Trophoblast cell (in vitro differentiated cells and primary cell): ENCODE results near the gene ATP13A2.
A peak's percentile ranks its signal among the peaks of the same experiment; 100 is the strongest.

Source experiments
- DNase-seq, 2 donors: peaks; one replicate each; pipeline ENCODE4 v3.0.0-alpha.2; 2016
- H2AFZ ChIP-seq: 2 replicates; pipeline ENCODE4 v1.6.1; 2013; ENCODE audit warnings: low read length, moderate library complexity, mild to moderate bottlenecking; ENCODE audit not compliant: insufficient read depth, poor library complexity
- H2AK5ac ChIP-seq: 2 replicates; pipeline ENCODE4 v1.6.1; 2013; ENCODE audit warnings: mild to moderate bottlenecking, low read length
- H2BK120ac ChIP-seq: 2 replicates; pipeline ENCODE4 v1.6.1; 2013; ENCODE audit warnings: low read length, mild to moderate bottlenecking, moderate library complexity; ENCODE audit not compliant: insufficient read depth, poor library complexity
- H2BK12ac ChIP-seq: 2 replicates; pipeline ENCODE4 v1.6.1; 2013; ENCODE audit warnings: mild to moderate bottlenecking, low read length, moderate library complexity
- H2BK5ac ChIP-seq: 2 replicates; pipeline ENCODE4 v1.6.1; 2013; ENCODE audit warnings: low read length, low read depth, moderate library complexity, mild to moderate bottlenecking; ENCODE audit not compliant: poor library complexity
- H3K14ac ChIP-seq: 2 replicates; pipeline ENCODE4 v1.6.1; 2013; ENCODE audit warnings: mild to moderate bottlenecking, low read length
- H3K18ac ChIP-seq: 2 replicates; pipeline ENCODE4 v1.6.1; 2013; ENCODE audit warnings: mild to moderate bottlenecking, low read length
- H3K23ac ChIP-seq: 2 replicates; pipeline ENCODE4 v1.6.1; 2013; ENCODE audit warnings: low read length
- H3K27ac ChIP-seq: 2 replicates; pipeline ENCODE4 v1.5.1; 2013; ENCODE audit warnings: low read depth, mild to moderate bottlenecking, inconsistent platforms, low read length, moderate library complexity
- H3K27me3 ChIP-seq: 2 replicates; pipeline ENCODE4 v1.6.1; 2013; ENCODE audit warnings: inconsistent platforms, mild to moderate bottlenecking, low read length, moderate library complexity; ENCODE audit not compliant: insufficient read depth
- H3K36me3 ChIP-seq, 2 experiments: 1 replicate in 1 of 2; 2 replicates in 1 of 2; pipeline ENCODE4 v1.6.1; 2013; ENCODE audit warnings: low read length in 2 of 2, mild to moderate bottlenecking in 2 of 2, moderate library complexity in 1 of 2; ENCODE audit not compliant: insufficient read depth in 2 of 2, control insufficient read depth in 1 of 2
- H3K4ac ChIP-seq: 2 replicates; pipeline ENCODE4 v1.6.1; 2013; ENCODE audit warnings: low read depth, mild to moderate bottlenecking, low read length, moderate library complexity
- H3K4me1 ChIP-seq, 2 experiments: 1 replicate in 1 of 2; 2 replicates in 1 of 2; pipeline ENCODE4 v1.6.1; 2013; ENCODE audit warnings: low read length in 2 of 2, mild to moderate bottlenecking in 2 of 2, moderate library complexity in 1 of 2; ENCODE audit not compliant: insufficient read depth in 2 of 2, control insufficient read depth in 1 of 2
- H3K4me2 ChIP-seq: 2 replicates; pipeline ENCODE4 v1.6.1; 2013; ENCODE audit warnings: inconsistent platforms, mild to moderate bottlenecking, low read length, moderate library complexity
- H3K4me3 ChIP-seq: 2 replicates; pipeline ENCODE4 v1.5.1; 2013; ENCODE audit warnings: mild to moderate bottlenecking, low read depth, low read length, inconsistent platforms
- H3K79me1 ChIP-seq: one replicate; pipeline ENCODE4 v1.6.1; 2013; ENCODE audit warnings: low read length
- H3K79me2 ChIP-seq: 2 replicates; pipeline ENCODE4 v1.6.1; 2013; ENCODE audit warnings: low read length, mild to moderate bottlenecking; ENCODE audit not compliant: control insufficient read depth, insufficient read depth, poor library complexity
- H3K9ac ChIP-seq: 2 replicates; pipeline ENCODE4 v1.6.1; 2013; ENCODE audit warnings: mild to moderate bottlenecking, low read length
- H3K9me3 ChIP-seq: 2 replicates; pipeline ENCODE4 v1.6.1; 2013; ENCODE audit warnings: low read depth, mild to moderate bottlenecking, control low read depth, inconsistent platforms, low read length; ENCODE audit not compliant: insufficient read depth
- H4K12ac ChIP-seq: 2 replicates; pipeline ENCODE4 v1.6.1; 2013; ENCODE audit warnings: low read depth, mild to moderate bottlenecking, low read length, moderate library complexity
- H4K8ac ChIP-seq: 2 replicates; pipeline ENCODE4 v1.6.1; 2013; ENCODE audit warnings: low read depth, mild to moderate bottlenecking, low read length, moderate library complexity
- H4K91ac ChIP-seq: one replicate; pipeline ENCODE4 v1.6.1; 2013; ENCODE audit warnings: low read depth, mild to moderate bottlenecking, low read length, moderate library complexity
- WGBS: extraction: QIAGEN DNeasy Blood & Tissue Kit; methylation state at CpG from one replicate; pipeline ENCODE4 v1.1.7; 2013; ENCODE audit warnings: missing lambda C conversion rate; ENCODE audit not compliant: insufficient read length, insufficient coverage; ENCODE audit errors: extremely low coverage; 5-methylcytosine and 5-hydroxymethylcytosine counted together

The ATP13A2 gene

GRCh38 chr1:17031436-17031835, 19.7 kb upstream of the ATP13A2 start:
- H3K36me3 ChIP-seq = peaks cover 20 to 43% of the 10 kb centered on the region in 2 experiments
- peaks cover 2% of the 10 kb centered on the region for H3K9me3 ChIP-seq
- H3K18ac ChIP-seq = no peak overlapping the region
- H3K79me2 ChIP-seq = no peaks in the 10 kb centered on the region
- H4K91ac ChIP-seq = no peak overlapping the region
- no peak overlapping the region for H3K4ac ChIP-seq
- H3K4me1 ChIP-seq = no peaks in the 10 kb centered on the region
- no peak overlapping the region for H2AFZ ChIP-seq
- no peak overlapping the region for H3K23ac ChIP-seq
- H3K9ac ChIP-seq = no peak overlapping the region
- no peak overlapping the region for H3K4me3 ChIP-seq
- H2BK120ac ChIP-seq = no peak overlapping the region
- H4K12ac ChIP-seq = no peak overlapping the region
- H2AK5ac ChIP-seq = no peak overlapping the region
- H3K14ac ChIP-seq = no peak overlapping the region
- H2BK5ac ChIP-seq = no peak overlapping the region
- H2BK12ac ChIP-seq = no peak overlapping the region
- DNase-seq = no peak
- no peak overlapping the region for H3K4me2 ChIP-seq
- no CpG with 5 or more reads among the region's 4 CpGs for WGBS
- no peak overlapping the region for H4K8ac ChIP-seq
- H3K27ac ChIP-seq = no peak overlapping the region
- H3K27me3 ChIP-seq = no peaks in the 10 kb centered on the region
- no peaks in the 10 kb centered on the region for H3K79me1 ChIP-seq

GRCh38 chr1:17030206-17030605, 18.5 kb upstream of the ATP13A2 start:
- peak in 1 of 2 donors; percentile 77 for DNase-seq
- Histone ChIP-seq H2AFZ (no peak overlapping the region), H4K91ac (no peak overlapping the region), H3K27ac (no peak overlapping the region), H3K9me3 (peaks cover 2% of the 10 kb centered on the region), H3K23ac (no peak overlapping the region), H3K4me1 (no peaks in the 10 kb centered on the region), H3K14ac (no peak overlapping the region), H4K12ac (no peak overlapping the region), H2BK120ac (no peak overlapping the region), H3K4me2 (no peak overlapping the region), H2BK12ac (no peak overlapping the region), H3K36me3 (peaks cover 21 to 46% of the 10 kb centered on the region in 2 experiments), H3K79me1 (no peaks in the 10 kb centered on the region), H3K4ac (no peak overlapping the region), H2AK5ac (no peak overlapping the region), H4K8ac (no peak overlapping the region), H3K18ac (no peak overlapping the region), H3K27me3 (no peaks in the 10 kb centered on the region), H2BK5ac (no peak overlapping the region), H3K79me2 (no peaks in the 10 kb centered on the region), H3K9ac (no peak overlapping the region), H3K4me3 (no peak overlapping the region)
- no CpG with 5 or more reads among the region's 4 CpGs for WGBS

- no peak overlapping the region for H3K4me2 ChIP-seq
Observed at GRCh38 chr1:17028662-17029188, 17.0 kb upstream of the ATP13A2 start.

GRCh38 chr1:17027900-17028299, 16.2 kb upstream of the ATP13A2 start:
- Histone ChIP-seq H2BK5ac (no peak overlapping the region), H3K79me2 (no peaks in the 10 kb centered on the region), H3K4me1 (peaks cover 0 to 9% of the 10 kb centered on the region in 2 experiments), H3K4ac (no peak overlapping the region), H3K36me3 (peaks cover 21 to 56% of the 10 kb centered on the region in 2 experiments), H2BK12ac (no peak overlapping the region), H3K4me2 (no peak overlapping the region), H4K91ac (no peak overlapping the region), H4K8ac (no peak overlapping the region), H3K18ac (no peak overlapping the region), H2BK120ac (no peak overlapping the region), H3K27ac (no peak overlapping the region), H2AK5ac (no peak overlapping the region), H4K12ac (no peak overlapping the region), H3K9ac (no peak overlapping the region), H3K4me3 (no peak overlapping the region), H2AFZ (no peak overlapping the region), H3K14ac (no peak overlapping the region), H3K27me3 (no peaks in the 10 kb centered on the region), H3K23ac (no peak overlapping the region), H3K79me1 (peaks cover 2% of the 10 kb centered on the region), H3K9me3 (peaks cover 5% of the 10 kb centered on the region)
- no CpG with 5 or more reads among the region's 2 CpGs for WGBS
- DNase-seq = no peak

More at GRCh38 chr1:17028662-17029188, 17.0 kb upstream of the ATP13A2 start:
- Histone ChIP-seq H3K4me1 (peaks cover 0 to 7% of the 10 kb centered on the region in 2 experiments), H3K14ac (no peak overlapping the region), H3K23ac (no peak overlapping the region), H3K18ac (no peak overlapping the region), H2AK5ac (no peak overlapping the region), H3K9me3 (peaks cover 5% of the 10 kb centered on the region), H3K4me3 (no peak overlapping the region), H3K4ac (no peak overlapping the region), H3K27ac (no peak overlapping the region), H4K8ac (no peak overlapping the region), H2BK12ac (no peak overlapping the region), H4K12ac (no peak overlapping the region), H2BK120ac (no peak overlapping the region), H2BK5ac (no peak overlapping the region), H3K36me3 (peaks cover 23 to 52% of the 10 kb centered on the region in 2 experiments), H4K91ac (no peak overlapping the region), H3K79me1 (peaks cover 2% of the 10 kb centered on the region), H3K9ac (no peak overlapping the region), H2AFZ (no peak overlapping the region), H3K79me2 (no peaks in the 10 kb centered on the region), H3K27me3 (no peaks in the 10 kb centered on the region)
- no peak for DNase-seq
- no CpG with 5 or more reads among the region's 5 CpGs for WGBS
